ENCODE results near the gene AGAP1. TPM values are rescaled to one million over a fixed set of nuclear protein-coding genes. Genes with fewer than 3 reads are reported as not detected.

Gene AGAP1
- total RNA-seq, 1 donor from 2014 or later: 46.3 TPM

DNA sequence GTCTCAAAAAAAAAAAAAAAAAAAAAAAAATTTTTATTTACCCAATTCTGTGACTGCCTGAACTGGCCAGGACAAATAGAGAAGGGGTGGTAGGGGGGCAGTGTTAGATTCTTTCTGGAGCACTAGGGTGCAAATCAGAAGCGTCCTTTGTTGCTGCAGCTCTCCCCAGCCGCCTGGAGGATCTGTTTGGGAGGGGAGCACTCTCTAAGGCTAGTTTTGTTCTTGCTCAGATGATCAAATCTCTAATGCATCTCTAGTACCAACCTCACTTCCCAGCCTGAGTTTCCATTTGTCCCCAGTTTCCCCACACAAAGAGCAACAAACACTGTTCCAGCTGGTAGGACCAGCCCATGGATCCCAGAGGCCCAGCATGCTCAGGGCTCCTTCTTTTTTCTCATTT lies 591.4 kb downstream of the AGAP1 start:
- DNase-seq (ENCODE audit: extremely low spot score, unreplicated experiment): no peak
- peaks cover 31% of the 10 kb centered on the region for H3K4me1 Mint-ChIP-seq (ENCODE audit: unreplicated experiment)
- H3K27ac Mint-ChIP-seq: no peak overlapping the region
- TF ChIP-seq, protein P1, sequence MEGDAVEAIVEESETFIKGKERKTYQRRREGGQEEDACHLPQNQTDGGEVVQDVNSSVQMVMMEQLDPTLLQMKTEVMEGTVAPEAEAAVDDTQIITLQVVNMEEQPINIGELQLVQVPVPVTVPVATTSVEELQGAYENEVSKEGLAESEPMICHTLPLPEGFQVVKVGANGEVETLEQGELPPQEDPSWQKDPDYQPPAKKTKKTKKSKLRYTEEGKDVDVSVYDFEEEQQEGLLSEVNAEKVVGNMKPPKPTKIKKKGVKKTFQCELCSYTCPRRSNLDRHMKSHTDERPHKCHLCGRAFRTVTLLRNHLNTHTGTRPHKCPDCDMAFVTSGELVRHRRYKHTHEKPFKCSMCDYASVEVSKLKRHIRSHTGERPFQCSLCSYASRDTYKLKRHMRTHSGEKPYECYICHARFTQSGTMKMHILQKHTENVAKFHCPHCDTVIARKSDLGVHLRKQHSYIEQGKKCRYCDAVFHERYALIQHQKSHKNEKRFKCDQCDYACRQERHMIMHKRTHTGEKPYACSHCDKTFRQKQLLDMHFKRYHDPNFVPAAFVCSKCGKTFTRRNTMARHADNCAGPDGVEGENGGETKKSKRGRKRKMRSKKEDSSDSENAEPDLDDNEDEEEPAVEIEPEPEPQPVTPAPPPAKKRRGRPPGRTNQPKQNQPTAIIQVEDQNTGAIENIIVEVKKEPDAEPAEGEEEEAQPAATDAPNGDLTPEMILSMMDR (conservative IDR thresholded peaks at IDR 0.05): no peak
- H3K4me3 Mint-ChIP-seq: no peak overlapping the region
- H3K36me3 Mint-ChIP-seq: no peaks in the 10 kb centered on the region
- no peaks in the 10 kb centered on the region for H3K27me3 Mint-ChIP-seq
- H3K9me3 Mint-ChIP-seq: no peaks in the 10 kb centered on the region

DNA sequence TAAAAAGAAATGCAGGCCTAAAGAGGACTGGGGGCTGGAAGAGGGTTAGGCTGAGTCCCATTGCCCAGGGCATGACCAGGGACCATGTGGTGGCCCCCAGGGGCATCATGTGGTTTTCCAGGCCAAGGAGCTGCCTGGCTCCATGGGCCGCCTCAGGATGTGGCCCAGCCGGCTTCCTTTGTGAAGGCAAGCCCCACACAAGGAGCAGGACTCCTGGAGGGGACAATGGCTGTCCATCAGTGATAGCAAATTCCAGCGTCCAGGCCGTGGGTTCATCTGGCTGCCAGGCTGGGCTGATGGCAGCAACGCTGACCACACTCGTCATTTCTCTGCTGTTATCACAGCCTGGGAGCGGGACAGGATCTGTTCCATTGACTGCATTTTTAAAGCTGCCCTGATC lies 591.8 kb downstream of the AGAP1 start:
- Mint-ChIP-seq H3K4me1 (ENCODE audit: unreplicated experiment) (peaks cover 33% of the 10 kb centered on the region), H3K9me3 (no peaks in the 10 kb centered on the region), H3K27me3 (no peaks in the 10 kb centered on the region), H3K4me3 (no peak overlapping the region), H3K27ac (no peak overlapping the region), H3K36me3 (no peaks in the 10 kb centered on the region)
- TF ChIP-seq, protein P1 (conservative IDR thresholded peaks at IDR 0.05): no peak
- no peak for DNase-seq (ENCODE audit: extremely low spot score, unreplicated experiment)

DNA sequence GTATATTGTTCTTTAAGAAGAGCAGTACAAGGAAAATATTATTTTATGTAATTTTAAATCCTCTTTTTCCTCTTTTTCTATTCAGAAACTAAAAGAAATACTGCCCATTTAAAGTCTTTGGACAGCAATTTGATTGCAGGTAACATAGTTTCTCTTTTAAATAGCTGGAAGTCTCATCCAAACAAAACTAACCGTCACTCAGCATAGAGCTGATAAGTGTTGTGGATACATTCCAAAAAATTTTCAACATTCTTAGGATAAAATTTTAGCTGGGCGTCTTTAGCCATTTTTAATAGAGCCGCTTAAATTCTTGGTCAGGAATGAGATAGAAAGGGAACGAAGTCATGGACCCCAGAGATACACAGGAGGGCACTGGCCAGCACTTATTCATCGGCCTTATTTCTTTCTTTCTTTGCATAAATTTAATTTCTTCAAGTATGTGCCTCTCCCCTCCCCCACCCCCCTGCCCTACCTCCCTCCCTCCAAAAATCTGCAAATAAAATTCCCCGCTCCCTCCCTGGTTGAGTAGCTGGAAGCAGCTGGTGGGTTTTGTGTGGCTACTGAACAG lies 592.6 kb downstream of the AGAP1 start:
- no peaks in the 10 kb centered on the region for H3K9me3 Mint-ChIP-seq
- TF ChIP-seq, protein P1 (conservative IDR thresholded peaks at IDR 0.05): no peak
- H3K4me3 Mint-ChIP-seq: no peak overlapping the region
- no peak overlapping the region for H3K27ac Mint-ChIP-seq
- no peaks in the 10 kb centered on the region for H3K36me3 Mint-ChIP-seq
- DNase-seq (ENCODE audit: extremely low spot score, unreplicated experiment): no peak
- peaks cover 33% of the 10 kb centered on the region for H3K4me1 Mint-ChIP-seq (ENCODE audit: unreplicated experiment)
- no peaks in the 10 kb centered on the region for H3K27me3 Mint-ChIP-seq

DNA sequence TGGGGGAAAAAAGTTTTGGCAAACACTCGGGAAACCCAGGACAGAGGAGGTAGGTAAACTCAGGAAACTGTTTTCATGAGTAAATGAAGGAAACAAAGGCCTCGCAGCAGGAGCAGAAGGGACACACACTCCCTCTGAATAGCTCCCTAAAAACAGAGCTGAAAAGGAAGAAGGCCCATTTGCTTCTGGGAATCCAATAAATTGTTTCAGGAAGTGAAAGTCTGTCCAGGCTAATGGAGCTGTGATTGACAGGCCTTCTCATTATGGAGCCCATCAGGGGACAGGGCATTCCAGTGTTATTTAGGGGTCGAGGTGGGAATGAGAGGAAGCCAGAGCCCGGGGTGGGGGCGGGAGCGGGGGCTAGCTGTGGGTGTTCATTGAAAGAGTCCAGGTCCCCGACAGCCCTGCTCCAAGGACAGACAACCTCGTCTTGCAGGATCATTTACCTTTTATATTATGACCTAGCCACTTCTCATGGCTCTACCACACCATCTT lies 593.2 kb downstream of the AGAP1 start:
- Mint-ChIP-seq H3K4me1 (ENCODE audit: unreplicated experiment) (peaks cover 29% of the 10 kb centered on the region), H3K36me3 (no peaks in the 10 kb centered on the region), H3K9me3 (no peaks in the 10 kb centered on the region), H3K27me3 (no peaks in the 10 kb centered on the region), H3K27ac (no peak overlapping the region), H3K4me3 (no peak overlapping the region)
- no peak for DNase-seq (ENCODE audit: extremely low spot score, unreplicated experiment)
- TF ChIP-seq, protein P1 (conservative IDR thresholded peaks at IDR 0.05): no peak

DNA sequence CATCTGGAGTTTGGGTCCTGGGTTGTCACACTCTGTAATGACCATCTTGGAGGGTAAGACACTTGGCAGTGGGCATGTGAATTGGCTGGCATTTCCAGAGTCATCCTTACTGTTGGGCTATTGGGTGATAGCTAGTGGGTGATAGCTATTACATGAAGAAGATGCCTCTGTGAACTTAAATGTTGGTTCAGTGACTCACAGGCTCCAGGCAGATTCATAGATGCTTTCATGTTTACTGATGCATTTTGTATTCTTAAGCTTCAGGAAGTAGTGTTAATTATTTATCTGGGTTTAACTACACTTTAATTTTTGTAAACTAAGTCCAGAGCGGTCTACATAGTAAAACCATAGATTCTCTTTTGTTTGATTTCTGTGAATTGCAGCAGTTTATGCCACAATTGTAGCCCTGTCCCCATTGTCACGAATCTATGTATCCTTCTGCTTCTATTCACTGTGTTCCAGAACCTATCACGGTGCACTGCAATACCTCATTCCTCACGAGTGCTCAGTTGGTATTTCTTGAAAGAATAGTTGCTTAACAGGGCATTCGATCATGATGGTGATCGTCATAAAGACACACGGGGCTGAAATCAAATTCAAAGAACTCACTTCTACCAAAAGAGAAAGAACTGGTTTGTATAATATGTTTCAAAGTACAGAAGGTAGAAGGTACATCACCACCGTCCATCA lies 594.7 kb downstream of the AGAP1 start:
- Mint-ChIP-seq H3K27ac (no peak overlapping the region), H3K4me1 (ENCODE audit: unreplicated experiment) (peaks cover 26% of the 10 kb centered on the region), H3K9me3 (no peaks in the 10 kb centered on the region), H3K27me3 (no peaks in the 10 kb centered on the region), H3K36me3 (no peaks in the 10 kb centered on the region), H3K4me3 (no peak overlapping the region)
- TF ChIP-seq, protein P1 (conservative IDR thresholded peaks at IDR 0.05): no peak
- no peak for DNase-seq (ENCODE audit: extremely low spot score, unreplicated experiment)

All from type B pancreatic cell (in vitro differentiated cells).